CD4-positive, alpha-beta T cell (primary cell): ENCODE results near the gene VWA3B. TPM values are rescaled to one million over a fixed set of nuclear protein-coding genes. Genes with fewer than 3 reads are reported as not detected.

Experiments used
- ATAC-seq: fragments of 200-7000 bp; cut with Tn5 transposase; one replicate; pipeline ENCODE4 v1.10.0; 2022; ENCODE audit warnings: mild to moderate bottlenecking; ENCODE audit not compliant: poor library complexity
- CTCF ChIA-PET: fragments of 350-600 bp; sonication (Branson Sonifier 250); formaldehyde crosslinking; loops from one replicate; lab custom pipeline; 2021; ENCODE audit warnings: antibody characterized with exemption, inconsistent platforms; lab: Charles Lee
- POLR2A ChIA-PET: fragments of 350-600 bp; sonication (Branson Sonifier 250); formaldehyde crosslinking; loops from one replicate; lab custom pipeline; 2021; ENCODE audit warnings: antibody characterized with exemption, inconsistent platforms; lab: Charles Lee
- DNase-seq, 14 experiments: peaks; one replicate each; pipeline ENCODE4 v3.0.0-alpha.2; 2013 to 2020; ENCODE audit warnings: mixed read lengths in 2 of 14
- H3K27ac ChIP-seq, 2 donors: one replicate each; pipeline versions ENCODE4 v1.5.1 to v1.7.0; 2013; ENCODE audit warnings: low read length in 2 of 2, low read depth in 1 of 2, mild to moderate bottlenecking in 1 of 2
- H3K27me3 ChIP-seq, 2 experiments: 1 replicate in 1 of 2; 2 replicates in 1 of 2; pipeline versions ENCODE4 v1.6.1 to v1.7.0; 2013; ENCODE audit warnings: low read length in 2 of 2, control low read depth in 1 of 2, mild to moderate bottlenecking in 1 of 2, moderate library complexity in 1 of 2; ENCODE audit not compliant: insufficient read depth in 2 of 2, control insufficient read depth in 1 of 2
- H3K36me3 ChIP-seq: one replicate; pipeline ENCODE4 v1.6.1; 2013; ENCODE audit warnings: low read length, control low read depth; ENCODE audit not compliant: insufficient read depth
- H3K4me1 ChIP-seq: one replicate; pipeline ENCODE4 v1.6.1; 2013; ENCODE audit warnings: low read length, control low read depth; ENCODE audit not compliant: insufficient read depth
- H3K4me3 ChIP-seq: one replicate; pipeline ENCODE4 v1.5.1; 2013; ENCODE audit warnings: mild to moderate bottlenecking, low read length, moderate library complexity
- H3K9me3 ChIP-seq, 2 experiments: 1 replicate in 1 of 2; 2 replicates in 1 of 2; pipeline versions ENCODE4 v1.6.1 to v1.7.0; 2013; ENCODE audit warnings: low read length in 2 of 2, mild to moderate bottlenecking in 2 of 2, control low read depth in 1 of 2, moderate library complexity in 1 of 2; ENCODE audit not compliant: control insufficient read depth in 1 of 2, insufficient read depth in 1 of 2
- H3K27ac Mint-ChIP-seq: one replicate; pipeline ENCODE4 v1.8.0; 2020; ENCODE audit warnings: mixed read lengths
- H3K27me3 Mint-ChIP-seq: one replicate; pipeline ENCODE4 v1.8.0; 2021; ENCODE audit warnings: mixed read lengths
- H3K36me3 Mint-ChIP-seq: one replicate; pipeline ENCODE4 v1.8.0; 2021; ENCODE audit warnings: low read depth, mixed read lengths
- H3K4me1 Mint-ChIP-seq: one replicate; pipeline ENCODE4 v1.8.0; 2021; ENCODE audit warnings: low read depth, mixed read lengths
- H3K4me3 Mint-ChIP-seq: one replicate; pipeline ENCODE4 v1.8.0; 2020; ENCODE audit warnings: mild to moderate bottlenecking, mixed read lengths
- H3K9me3 Mint-ChIP-seq: one replicate; pipeline ENCODE4 v1.8.0; 2020; ENCODE audit warnings: mixed read lengths
- intact Hi-C, 2 experiments: fragments of 100-400 bp; cut with DNase I in 1 of 2; cut with micrococcal nuclease in 1 of 2; formaldehyde crosslinking; loops; one replicate each; pipeline versions ENCODE4 v1.15.1 to v1.9.0; 2023 to 2025; cut with DNase I, micrococcal nuclease
- polyA plus RNA-seq, 2 donors: library from polyadenylated mRNA; unstranded; fragments of 120-200 nt; gene quantifications; one replicate each; pipeline ENCODE4 v1.2.1, GENCODE V29; 2013
- total RNA-seq, 174 experiments: library from RNA in 2 of 174; stranded (reverse) in 2 of 174; gene quantifications; one replicate each; pipeline ENCODE4 v1.2.3 and lab custom pipeline; 2021 to 2026
- TF ChIP-seq, protein P1 (sequence below): fragments of 200-600 bp; IDR thresholded peaks from one replicate; pipeline ENCODE4 v1.8.0; 2022; ENCODE audit warnings: antibody characterized with exemption, mild to moderate bottlenecking

VWA3B gene, protein sequence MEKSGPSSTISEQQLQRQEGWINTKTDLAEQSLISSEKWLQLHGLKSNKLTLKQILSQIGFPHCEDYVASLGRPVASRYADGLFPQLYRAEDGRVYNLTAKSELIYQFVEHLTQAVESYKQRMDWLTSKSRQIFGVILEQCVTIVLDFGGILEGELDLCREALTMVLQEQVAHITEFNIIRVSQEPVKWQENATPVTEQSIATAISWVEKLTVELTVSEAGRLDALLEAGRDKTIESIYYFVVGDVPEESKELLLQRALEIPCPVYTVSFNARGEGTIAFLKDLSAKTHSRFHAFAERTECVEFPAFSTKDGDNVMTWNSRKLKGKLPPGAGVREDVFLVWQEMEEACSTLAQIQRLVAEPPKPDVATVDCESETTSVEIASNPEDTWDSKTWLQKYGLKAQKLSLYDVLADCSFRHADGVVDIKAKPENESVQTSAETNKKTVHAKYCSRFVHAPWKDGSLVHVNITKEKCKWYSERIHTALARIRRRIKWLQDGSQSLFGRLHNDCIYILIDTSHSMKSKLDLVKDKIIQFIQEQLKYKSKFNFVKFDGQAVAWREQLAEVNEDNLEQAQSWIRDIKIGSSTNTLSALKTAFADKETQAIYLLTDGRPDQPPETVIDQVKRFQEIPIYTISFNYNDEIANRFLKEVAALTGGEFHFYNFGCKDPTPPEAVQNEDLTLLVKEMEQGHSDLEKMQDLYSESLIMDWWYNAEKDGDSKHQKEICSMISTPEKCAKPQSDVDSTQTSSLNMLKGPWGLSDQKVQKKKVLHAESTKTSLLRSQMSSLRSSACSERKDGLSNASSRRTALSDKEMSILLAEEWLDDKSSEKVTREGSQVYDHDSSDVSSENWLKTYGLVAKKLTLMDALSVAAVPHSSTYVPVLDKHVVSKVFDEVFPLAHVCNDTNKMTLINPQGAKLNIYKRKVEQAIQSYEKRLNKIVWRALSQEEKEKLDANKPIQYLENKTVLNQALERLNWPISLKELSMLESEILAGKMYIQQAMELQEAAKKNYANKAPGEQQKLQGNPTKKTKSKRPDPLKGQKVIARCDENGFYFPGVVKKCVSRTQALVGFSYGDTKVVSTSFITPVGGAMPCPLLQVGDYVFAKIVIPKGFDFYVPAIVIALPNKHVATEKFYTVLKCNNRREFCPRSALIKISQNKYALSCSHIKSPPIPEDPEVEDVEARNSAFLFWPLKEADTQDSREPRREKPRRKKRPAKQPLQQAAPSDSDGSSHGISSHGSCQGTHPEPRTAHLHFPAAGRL (N-terminal part only)
- not detected for total RNA-seq
- not detected for polyA plus RNA-seq (2013, experiment 1 of 2)
- not detected for polyA plus RNA-seq (2013, experiment 2 of 2)
- 0 to 0.17 (median 0) reads per million in 172 experiments for total RNA-seq (lab: John Stamatoyannopoulos, UW)

DNA sequence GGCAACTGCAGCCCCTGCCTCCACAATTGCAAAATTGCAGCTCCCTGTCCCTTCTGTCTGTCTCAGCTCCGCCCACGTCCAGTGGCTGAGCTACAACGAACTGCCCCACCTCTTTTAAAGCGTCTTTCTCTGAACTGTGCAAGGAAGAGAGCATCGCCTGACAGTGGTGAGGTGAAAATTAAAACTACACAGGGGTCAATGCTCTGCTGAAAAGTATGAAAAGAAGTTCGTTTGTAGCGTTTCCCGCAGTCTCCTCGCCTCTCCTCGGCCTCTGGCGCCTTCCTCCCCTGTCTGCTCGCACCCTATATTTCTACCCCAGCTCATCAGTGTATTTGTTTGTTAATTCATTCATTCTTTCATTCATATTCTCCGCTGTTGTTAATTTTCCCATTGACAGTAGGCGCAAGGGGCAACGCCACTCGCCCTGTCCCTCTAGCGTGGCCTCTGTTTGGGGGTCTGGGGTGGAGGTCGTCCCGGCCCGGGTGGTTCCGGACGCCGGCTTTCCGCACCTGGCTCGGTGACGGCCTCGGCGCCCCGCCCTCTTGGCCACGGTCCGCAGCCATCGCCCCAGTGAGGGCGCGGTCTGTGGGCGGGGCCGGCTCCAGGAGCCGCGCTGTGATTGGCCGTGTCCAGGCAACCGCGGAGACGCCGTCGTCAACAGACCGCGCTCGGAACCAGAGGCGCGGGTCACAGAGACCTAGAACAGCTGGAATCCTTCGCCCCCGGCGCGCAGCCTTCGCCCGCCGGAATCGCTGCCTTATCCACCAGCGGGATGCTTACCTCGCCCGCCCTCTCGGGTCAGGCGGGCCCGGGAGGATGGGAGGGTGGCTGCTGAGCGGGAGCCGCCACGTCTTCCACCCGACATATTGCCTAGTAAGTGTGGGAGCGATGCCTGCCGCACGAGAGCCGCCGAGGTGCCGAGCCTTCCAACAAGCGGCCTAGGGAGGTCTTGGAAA lies at the start of gene VWA3B:
VWA3B (plus strand) TSS at position 677 of the 956 bp plus-strand sequence. CDS start 5,926 bp downstream, outside the sequence.
- Histone ChIP-seq H3K36me3 (no peaks in the 10 kb centered on the region), H3K4me1 (peaks cover 17% of the 10 kb centered on the region), H3K27me3 (peaks cover 34 to 56% of the 10 kb centered on the region in 2 experiments), H3K4me3 (peak within 1 kb of the TSS; percentile 29), H3K9me3 (peaks cover 0 to 12% of the 10 kb centered on the region in 2 experiments), H3K27ac (no peak within 1 kb of the TSS)
- POLR2A ChIA-PET = interaction anchor here (0.7 kb wide), 1 partner anchor 17 kb away, joined by 3 read pairs; no protein-coding TSS in a partner anchor
- peaks cover 12% of the 10 kb centered on the region for H3K4me1 Mint-ChIP-seq
- intact Hi-C loops = no loop called here
- no peaks in the 10 kb centered on the region for H3K36me3 Mint-ChIP-seq
- no peak within 1 kb of the TSS for H3K27ac Mint-ChIP-seq
- peak; percentile 49 for ATAC-seq
- CTCF ChIA-PET = no interaction called here
- H3K4me3 Mint-ChIP-seq = peak within 1 kb of the TSS; percentile 67
- peaks cover 60% of the 10 kb centered on the region for H3K27me3 Mint-ChIP-seq
- TF ChIP-seq, protein P1, sequence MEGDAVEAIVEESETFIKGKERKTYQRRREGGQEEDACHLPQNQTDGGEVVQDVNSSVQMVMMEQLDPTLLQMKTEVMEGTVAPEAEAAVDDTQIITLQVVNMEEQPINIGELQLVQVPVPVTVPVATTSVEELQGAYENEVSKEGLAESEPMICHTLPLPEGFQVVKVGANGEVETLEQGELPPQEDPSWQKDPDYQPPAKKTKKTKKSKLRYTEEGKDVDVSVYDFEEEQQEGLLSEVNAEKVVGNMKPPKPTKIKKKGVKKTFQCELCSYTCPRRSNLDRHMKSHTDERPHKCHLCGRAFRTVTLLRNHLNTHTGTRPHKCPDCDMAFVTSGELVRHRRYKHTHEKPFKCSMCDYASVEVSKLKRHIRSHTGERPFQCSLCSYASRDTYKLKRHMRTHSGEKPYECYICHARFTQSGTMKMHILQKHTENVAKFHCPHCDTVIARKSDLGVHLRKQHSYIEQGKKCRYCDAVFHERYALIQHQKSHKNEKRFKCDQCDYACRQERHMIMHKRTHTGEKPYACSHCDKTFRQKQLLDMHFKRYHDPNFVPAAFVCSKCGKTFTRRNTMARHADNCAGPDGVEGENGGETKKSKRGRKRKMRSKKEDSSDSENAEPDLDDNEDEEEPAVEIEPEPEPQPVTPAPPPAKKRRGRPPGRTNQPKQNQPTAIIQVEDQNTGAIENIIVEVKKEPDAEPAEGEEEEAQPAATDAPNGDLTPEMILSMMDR = no peak
- peak in 5 of 14 experiments; percentile 13 to 52 (median 18) for DNase-seq
- no peaks in the 10 kb centered on the region for H3K9me3 Mint-ChIP-seq

DNA sequence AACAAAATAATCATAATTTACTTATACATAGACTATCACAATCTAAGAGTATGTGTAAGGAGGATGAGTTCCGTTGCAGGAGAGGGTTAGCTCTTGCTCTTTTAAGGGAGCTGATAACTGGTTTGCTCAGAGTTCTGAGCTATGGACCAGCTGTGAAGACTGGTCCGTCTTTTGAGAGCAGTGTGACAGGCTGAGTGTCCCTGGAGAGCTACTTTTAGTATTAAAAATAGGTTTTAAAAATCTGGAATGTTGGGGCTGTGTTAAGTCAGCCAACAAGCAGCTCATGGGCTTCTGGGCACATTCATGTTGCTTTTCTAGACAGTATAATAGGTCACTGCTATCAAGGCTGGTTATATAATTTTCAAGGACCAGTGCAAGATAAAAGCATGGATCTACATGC lies 49.8 kb upstream of the VWA3B start:
- peaks cover 0 to 8% of the 10 kb centered on the region in 2 experiments for H3K27me3 ChIP-seq
- ChIA-PET CTCF (no interaction called here), POLR2A (no interaction called here)
- H3K4me3 Mint-ChIP-seq = no peak overlapping the region
- H3K27me3 Mint-ChIP-seq = peaks cover 9% of the 10 kb centered on the region
- peaks cover 5% of the 10 kb centered on the region for H3K9me3 Mint-ChIP-seq
- H3K9me3 ChIP-seq = peaks cover 0 to 11% of the 10 kb centered on the region in 2 experiments
- no peaks in the 10 kb centered on the region for H3K36me3 ChIP-seq
- H3K4me3 ChIP-seq = no peak overlapping the region
- DNase-seq = no peak
- no peak for ATAC-seq
- no peaks in the 10 kb centered on the region for H3K4me1 ChIP-seq
- H3K27ac Mint-ChIP-seq = no peak overlapping the region
- H3K36me3 Mint-ChIP-seq = no peaks in the 10 kb centered on the region
- no peaks in the 10 kb centered on the region for H3K4me1 Mint-ChIP-seq
- H3K27ac ChIP-seq = no peak overlapping the region
- intact Hi-C loops = no loop called here
- TF ChIP-seq, protein P1 = no peak
